Activated CD8-positive, alpha-beta T cell treated with anti-CD3 and anti-CD28 coated beads, Interleukin-2, amount 10 ng/mL, durations not matched to agents 7 days and 5 days (primary cell): ENCODE data around the gene SETD1B. TPM values are rescaled to one million over a fixed set of nuclear protein-coding genes. Genes with fewer than 3 reads are reported as not detected.
"Not testable (repeated sequence)": the region's sequence is repeated elsewhere in the genome, so short reads cannot be mapped to it uniquely, and the experiment has no call there.

Source experiments
- ATAC-seq: fragments of 150-1000 bp; cut with Tn5 transposase; one replicate; pipeline ENCODE4 v1.10.0; 2021; ENCODE audit warnings: moderate library complexity
- CTCF ChIA-PET: fragments of 350-600 bp; sonication (Branson Sonifier 250); formaldehyde crosslinking; loops from one replicate; lab custom pipeline; 2021; ENCODE audit warnings: antibody characterized with exemption; lab: Charles Lee
- POLR2A ChIA-PET: fragments of 350-600 bp; sonication (Branson Sonifier 250); formaldehyde crosslinking; loops from one replicate; lab custom pipeline; 2021; ENCODE audit warnings: antibody characterized with exemption; lab: Charles Lee
- DNase-seq: peaks from one replicate; pipeline ENCODE4 v3.0.0-alpha.2; 2020
- H3K27ac Mint-ChIP-seq: one replicate; pipeline ENCODE4 v1.8.0; 2021; ENCODE audit warnings: mild to moderate bottlenecking, mixed read lengths
- H3K27me3 Mint-ChIP-seq: one replicate; pipeline ENCODE4 v1.8.0; 2021; ENCODE audit warnings: low read depth, mixed read lengths
- H3K36me3 Mint-ChIP-seq: one replicate; pipeline ENCODE4 v1.8.0; 2021; ENCODE audit warnings: low read depth, mixed read lengths
- H3K4me1 Mint-ChIP-seq: one replicate; pipeline ENCODE4 v1.8.0; 2021; ENCODE audit warnings: low read depth, mixed read lengths
- H3K4me3 Mint-ChIP-seq: one replicate; pipeline ENCODE4 v1.8.0; 2021; ENCODE audit warnings: mild to moderate bottlenecking, mixed read lengths
- H3K9me3 Mint-ChIP-seq: one replicate; pipeline ENCODE4 v1.8.0; 2022; ENCODE audit warnings: mixed read lengths; ENCODE audit not compliant: insufficient read depth
- total RNA-seq, 2 experiments: library from RNA; stranded (reverse); gene quantifications; one replicate each; pipeline ENCODE4 v1.2.3, GENCODE V29; 2021

SETD1B gene
- total RNA-seq, 2 experiments from 2014 or later: 30.0 to 30.9 TPM

DNA sequence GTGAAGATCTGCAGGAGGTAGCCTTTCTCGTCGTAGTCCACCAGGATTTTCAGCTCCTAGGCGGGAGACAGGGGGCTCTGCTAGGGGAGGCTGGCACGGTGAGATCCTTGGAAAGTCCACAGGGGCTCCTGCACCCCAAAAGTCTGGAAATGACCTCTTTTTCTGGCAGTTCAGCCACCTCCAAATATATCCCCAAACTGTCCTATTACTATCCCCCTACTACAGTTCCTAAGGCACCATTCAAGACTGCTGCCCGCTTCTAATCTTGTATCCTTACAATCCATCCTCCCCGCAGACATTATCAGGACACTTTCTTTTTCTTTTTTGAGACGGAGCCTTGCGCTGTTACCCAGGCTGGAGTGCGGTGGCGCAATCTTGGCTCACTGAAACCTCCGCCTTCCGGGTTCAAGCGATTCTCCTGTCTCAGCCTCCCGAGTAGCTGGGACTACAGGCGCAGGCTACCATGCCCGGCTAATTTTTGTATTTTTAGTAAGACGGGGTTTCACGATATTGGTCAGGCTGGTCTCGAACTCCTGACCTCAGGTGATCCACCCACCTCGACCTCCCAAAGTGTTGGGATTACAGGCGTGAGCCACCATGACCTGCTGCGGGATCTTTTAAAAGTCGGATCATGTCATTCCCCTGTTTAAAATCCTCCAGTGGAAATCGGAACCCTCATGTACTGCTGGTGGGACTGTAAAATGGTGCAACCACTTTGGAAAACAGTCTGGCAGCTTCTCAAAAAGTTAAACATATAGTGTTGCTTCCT is 36.4 kb downstream of the SETD1B start:
- no peak for DNase-seq
- Mint-ChIP-seq H3K4me3 (peak overlapping the region; percentile 99), H3K36me3 (peaks cover 2% of the 10 kb centered on the region), H3K4me1 (peaks cover 22% of the 10 kb centered on the region), H3K9me3 (no peaks in the 10 kb centered on the region), H3K27ac (peak overlapping the region; percentile 96), H3K27me3 (no peaks in the 10 kb centered on the region)
- POLR2A ChIA-PET: no interaction called here
- CTCF ChIA-PET: interaction anchor here (1.0 to 5.8 kb wide), 3 partner anchors 21 to 48 kb away, joined by 3 to 44 read pairs (median 5); partner anchors contain the start of genes PSMD9 and RHOF
- ATAC-seq: no peak

- ATAC-seq (no peak), DNase-seq (no peak)
- CTCF ChIA-PET: interaction anchor here (1.6 to 1.8 kb wide), 2 partner anchors 32 to 49 kb away, joined by 6 to 9 read pairs; partner anchors contain the start of gene RHOF
- Mint-ChIP-seq H3K9me3 (no peaks in the 10 kb centered on the region), H3K4me1 (peaks cover 22% of the 10 kb centered on the region), H3K27ac (no peak overlapping the region), H3K36me3 (peaks cover 2% of the 10 kb centered on the region), H3K27me3 (no peaks in the 10 kb centered on the region), H3K4me3 (no peak overlapping the region)
- POLR2A ChIA-PET: no interaction called here
Measured at GRCh38 chr12:121843236-121843982, 39.6 kb downstream of the SETD1B start.

GRCh38 chr12:121845701-121846100 is 41.9 kb downstream of the SETD1B start:
- ChIA-PET CTCF (interaction anchor here (1.2 to 1.8 kb wide), 2 partner anchors 51 to 177 kb away, joined by 3 to 5 read pairs; partner anchors contain the start of gene RHOF), POLR2A (no interaction called here)
- DNase-seq (no peak), ATAC-seq (no peak)
- Mint-ChIP-seq H3K27ac (no peak overlapping the region), H3K4me3 (no peak overlapping the region), H3K9me3 (no peaks in the 10 kb centered on the region), H3K4me1 (peaks cover 3% of the 10 kb centered on the region), H3K36me3 (no peaks in the 10 kb centered on the region), H3K27me3 (no peaks in the 10 kb centered on the region)

DNA sequence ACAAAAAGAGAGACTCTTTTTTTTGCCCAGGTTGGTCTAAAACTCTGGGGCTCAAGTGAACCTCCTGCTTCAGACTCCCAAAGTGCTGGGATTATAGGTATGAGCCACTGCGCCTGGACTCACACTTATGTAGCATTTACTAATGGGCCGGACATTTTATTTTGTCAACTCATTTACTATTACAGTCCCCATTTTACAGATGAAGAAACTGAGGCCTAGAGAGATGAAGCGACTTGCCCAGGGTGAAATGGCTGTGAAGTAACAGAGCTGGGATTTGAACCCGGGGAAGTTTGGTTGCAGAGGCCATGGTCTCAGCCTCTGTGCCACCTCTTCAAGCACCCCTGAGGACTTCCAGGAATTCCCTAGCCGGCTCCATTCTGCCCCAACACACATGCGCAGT is 45.4 kb downstream of the SETD1B start:
- H3K4me1 Mint-ChIP-seq: no peaks in the 10 kb centered on the region
- no peak for ATAC-seq
- no peaks in the 10 kb centered on the region for H3K36me3 Mint-ChIP-seq

DNA sequence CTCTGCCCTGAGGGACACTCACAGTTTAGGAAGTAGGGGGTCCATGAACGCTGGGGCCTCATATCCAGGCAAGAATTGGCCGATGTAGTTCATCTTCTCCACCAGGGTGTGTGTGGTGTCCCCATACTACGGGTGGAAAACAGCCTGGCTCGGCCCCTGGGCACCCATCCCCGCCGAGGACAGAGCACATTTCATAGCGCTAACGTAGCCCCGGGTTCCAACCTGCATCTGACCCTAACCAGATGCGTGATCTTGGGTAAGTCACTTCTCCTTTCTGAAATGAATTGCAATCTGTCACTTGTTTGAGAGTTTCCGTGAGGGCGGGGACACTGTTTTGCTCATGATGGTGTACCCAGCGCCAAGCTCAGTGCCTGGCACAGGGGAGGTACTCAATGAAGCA is 45.9 kb downstream of the SETD1B start:
- Mint-ChIP-seq H3K27me3 (no peaks in the 10 kb centered on the region), H3K4me1 (no peaks in the 10 kb centered on the region), H3K4me3 (no peak overlapping the region), H3K36me3 (no peaks in the 10 kb centered on the region), H3K27ac (no peak overlapping the region), H3K9me3 (no peaks in the 10 kb centered on the region)
- POLR2A ChIA-PET: no interaction called here
- DNase-seq (no peak), ATAC-seq (no peak)
- CTCF ChIA-PET: no interaction called here

More for the DNA sequence above, 45.4 kb downstream of the SETD1B start:
- Mint-ChIP-seq H3K4me3 (no peak overlapping the region), H3K27ac (no peak overlapping the region), H3K27me3 (no peaks in the 10 kb centered on the region), H3K9me3 (no peaks in the 10 kb centered on the region)
- ChIA-PET CTCF (no interaction called here), POLR2A (interaction anchor here (0.6 kb wide), 1 partner anchor 376 kb away, joined by 6 read pairs; no protein-coding TSS in a partner anchor)
- DNase-seq: no peak

DNA sequence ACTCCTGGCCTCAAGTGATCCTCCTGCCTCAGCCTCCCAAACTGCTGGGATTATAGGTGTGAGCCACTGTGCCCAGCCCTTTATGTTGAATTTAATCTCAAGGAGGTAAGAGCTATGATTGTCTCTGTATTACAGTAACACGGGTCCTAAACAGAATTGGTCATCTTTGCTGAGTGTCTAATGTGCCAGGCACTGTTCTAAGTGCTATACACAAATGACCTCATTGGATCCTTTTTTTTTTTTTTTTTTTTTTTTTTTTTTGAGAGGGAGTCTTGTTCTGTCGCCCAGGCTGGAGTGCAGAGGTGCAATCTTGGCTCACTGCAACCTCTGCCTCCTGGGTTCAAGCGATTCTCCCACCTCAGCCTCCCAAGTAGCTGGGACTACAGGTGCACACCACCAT is 48.6 kb downstream of the SETD1B start:
- H3K4me1 Mint-ChIP-seq, POLR2A ChIA-PET, H3K4me3 Mint-ChIP-seq, ATAC-seq, DNase-seq, H3K9me3 Mint-ChIP-seq, H3K27ac Mint-ChIP-seq, H3K27me3 Mint-ChIP-seq, H3K36me3 Mint-ChIP-seq: not testable (repeated sequence)
- CTCF ChIA-PET: interaction anchor here (1.3 kb wide), 1 partner anchor 58 kb away, joined by 3 read pairs; no protein-coding TSS in a partner anchor

DNA sequence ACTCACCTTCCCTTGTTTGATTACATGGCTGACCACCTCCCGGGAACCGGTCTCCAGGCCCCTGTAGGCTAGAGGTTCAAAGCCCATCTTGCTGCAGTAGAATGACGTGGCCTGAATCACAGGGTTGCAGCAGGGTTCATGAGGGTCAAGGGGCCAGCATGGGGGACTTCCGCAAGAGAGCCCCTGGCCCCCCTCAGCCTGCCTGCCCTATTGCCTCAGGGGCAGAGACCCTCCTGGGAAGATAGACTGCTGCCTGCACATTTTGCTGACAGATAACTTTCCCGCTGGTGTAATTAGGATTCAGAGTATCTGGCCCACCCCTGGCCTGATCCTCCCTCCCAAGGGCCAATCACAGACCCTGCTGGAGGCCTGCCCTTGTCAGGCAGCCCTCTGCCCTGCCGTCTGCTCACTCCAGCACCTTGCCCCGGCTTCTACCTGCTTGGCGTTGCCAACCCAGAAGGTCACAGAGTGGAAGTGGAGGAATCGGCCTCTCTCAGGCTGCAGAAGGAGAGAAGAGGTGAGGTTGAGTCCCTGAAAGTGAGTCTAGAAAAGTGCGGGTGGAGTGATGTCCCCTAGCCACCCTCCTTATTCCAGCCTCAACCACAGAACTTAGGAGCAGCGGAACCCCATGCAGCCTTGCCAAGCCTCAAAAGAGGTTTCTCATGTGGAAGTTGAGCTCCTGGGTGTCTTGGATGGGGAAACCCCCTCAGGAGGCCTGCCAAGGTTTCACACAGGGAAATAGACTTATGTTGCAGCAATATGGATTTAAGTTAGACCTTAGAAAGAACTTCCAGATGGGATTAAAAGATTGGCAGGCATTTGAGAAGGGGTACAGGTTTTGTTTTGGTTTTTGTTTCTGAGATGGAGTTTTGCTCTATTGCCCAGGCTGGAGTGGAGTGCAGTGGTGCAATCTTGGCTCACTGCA is 53.8 kb downstream of the SETD1B start:
- ChIA-PET POLR2A (no interaction called here), CTCF (no interaction called here)
- Mint-ChIP-seq H3K4me1 (peaks cover 4% of the 10 kb centered on the region), H3K27ac (no peak overlapping the region), H3K4me3 (no peak overlapping the region), H3K27me3 (no peaks in the 10 kb centered on the region), H3K9me3 (no peaks in the 10 kb centered on the region), H3K36me3 (no peaks in the 10 kb centered on the region)
- no peak for DNase-seq
- ATAC-seq: no peak

GRCh38 chr12:121858318-121858661 is 54.5 kb downstream of the SETD1B start:
- no peak overlapping the region for H3K27ac Mint-ChIP-seq
- no peaks in the 10 kb centered on the region for H3K36me3 Mint-ChIP-seq
- no peak for DNase-seq
- no peak overlapping the region for H3K4me3 Mint-ChIP-seq
- H3K27me3 Mint-ChIP-seq: no peaks in the 10 kb centered on the region
- no peaks in the 10 kb centered on the region for H3K9me3 Mint-ChIP-seq
- no peak for ATAC-seq
- peaks cover 4% of the 10 kb centered on the region for H3K4me1 Mint-ChIP-seq
- CTCF ChIA-PET: no interaction called here
- POLR2A ChIA-PET: no interaction called here

DNA sequence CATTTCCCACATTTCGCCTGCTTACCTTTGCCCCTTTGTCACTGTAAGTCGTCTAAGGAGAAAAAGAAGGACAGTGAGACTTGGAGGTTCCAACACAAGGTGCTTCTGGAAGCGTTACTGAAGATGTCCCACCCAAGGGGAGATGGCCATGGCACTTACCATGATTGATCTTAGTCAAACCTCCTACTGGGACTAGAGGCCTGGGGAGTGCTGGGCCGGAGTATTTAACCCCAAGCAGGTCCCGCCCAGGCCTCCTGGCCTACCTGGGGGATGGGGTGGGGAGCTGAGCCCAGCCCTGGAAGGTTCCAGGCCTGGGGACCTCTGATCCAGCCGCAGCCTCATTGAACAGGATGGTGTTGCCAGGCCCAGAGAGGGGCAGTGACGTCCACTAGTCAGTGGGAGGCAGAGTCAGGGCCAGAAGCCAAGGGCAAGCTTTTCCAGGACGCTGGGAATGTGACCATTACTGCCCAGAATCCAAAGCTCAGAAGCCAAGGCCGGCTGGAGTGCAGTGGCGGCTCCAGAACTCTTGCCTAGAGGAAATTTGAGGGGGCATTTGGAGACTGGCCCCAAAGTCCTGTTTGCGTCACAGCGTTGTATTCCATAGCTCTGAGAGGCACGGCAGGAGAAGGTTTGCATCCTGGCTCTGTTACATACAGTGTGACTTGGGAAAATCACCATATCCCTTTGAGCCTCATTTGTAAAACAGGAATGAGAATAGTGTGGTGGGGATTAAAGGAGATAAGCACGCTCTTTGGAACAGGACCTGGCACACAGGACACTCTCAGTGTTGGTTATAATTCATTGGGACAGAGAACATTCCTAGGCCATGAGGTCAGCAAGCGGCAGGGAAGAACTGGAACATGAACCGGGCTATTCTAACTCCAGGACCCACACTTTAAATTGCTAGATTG is 55.1 kb downstream of the SETD1B start, which contains the start of gene HPD:
HPD (minus strand) TSS at position 198 of the 911 bp plus-strand sequence; CDS start at position 162, 36 bp downstream.
- ATAC-seq (no peak), DNase-seq (no peak)
- no peak within 1 kb of the TSS for H3K4me3 Mint-ChIP-seq
- ChIA-PET CTCF (no interaction called here), POLR2A (no interaction called here)
- no peaks in the 10 kb centered on the region for H3K9me3 Mint-ChIP-seq
- no peaks in the 10 kb centered on the region for H3K27me3 Mint-ChIP-seq
- H3K27ac Mint-ChIP-seq: no peak within 1 kb of the TSS
- no peaks in the 10 kb centered on the region for H3K36me3 Mint-ChIP-seq
- peaks cover 4% of the 10 kb centered on the region for H3K4me1 Mint-ChIP-seq

- Mint-ChIP-seq H3K36me3 (no peaks in the 10 kb centered on the region), H3K4me1 (peaks cover 4% of the 10 kb centered on the region), H3K27me3 (no peaks in the 10 kb centered on the region), H3K9me3 (no peaks in the 10 kb centered on the region), H3K27ac (no peak overlapping the region), H3K4me3 (no peak overlapping the region)
- ChIA-PET POLR2A (no interaction called here), CTCF (interaction anchor here (2.8 kb wide), 1 partner anchor 66 kb away, joined by 11 read pairs; the partner anchor contains the start of gene RHOF)
- no peak for ATAC-seq
- no peak for DNase-seq
Measured at GRCh38 chr12:121860257-121860656, 56.4 kb downstream of the SETD1B start.
